ENCODE results near the gene ZNF254.
"Not testable (repeated sequence)": the region's sequence is repeated elsewhere in the genome, so short reads cannot be mapped to it uniquely, and the experiment has no call there.

Gene ZNF254

DNA sequence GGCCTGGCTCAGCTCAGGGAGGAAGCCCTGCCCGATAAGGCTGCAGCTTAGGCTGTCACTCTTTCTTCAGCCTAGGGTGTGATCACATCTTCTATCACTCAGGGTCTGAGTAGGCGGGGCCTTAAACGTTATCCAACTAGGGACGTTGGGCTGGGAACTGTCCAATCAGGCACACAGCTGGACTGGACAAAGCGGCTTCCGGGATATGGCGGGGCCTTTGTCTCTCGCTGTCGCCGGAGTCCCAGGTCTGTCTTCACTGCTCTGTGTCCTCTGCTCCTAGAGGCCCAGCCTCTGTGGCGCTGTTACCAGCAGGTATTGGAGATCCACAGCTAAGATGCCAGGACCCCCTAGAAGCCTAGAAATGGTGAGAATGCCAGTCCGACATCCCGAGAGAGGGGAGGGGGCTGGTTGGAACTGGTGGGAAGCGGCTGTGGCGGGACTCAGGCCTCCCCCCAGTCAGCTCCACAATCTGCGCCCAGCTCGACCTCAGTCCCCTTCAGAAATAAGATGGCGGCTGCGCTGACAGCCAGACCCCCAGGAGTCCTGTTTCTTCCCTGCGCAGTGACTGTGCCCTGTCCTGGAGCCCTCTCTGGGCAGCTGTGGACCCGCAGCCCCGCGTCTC lies at the start of gene ZNF254:
Gene ZNF254, plus strand, starts transcription at position 214 of the 622 bp plus-strand sequence. Its CDS starts 121 bp downstream, at position 335.
- TF ChIP-seq, protein P1, sequence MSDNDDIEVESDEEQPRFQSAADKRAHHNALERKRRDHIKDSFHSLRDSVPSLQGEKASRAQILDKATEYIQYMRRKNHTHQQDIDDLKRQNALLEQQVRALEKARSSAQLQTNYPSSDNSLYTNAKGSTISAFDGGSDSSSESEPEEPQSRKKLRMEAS (IDR thresholded peaks at IDR 0.05; ENCODE audit: low read depth, low read length) = no peak
- TF ChIP-seq MYC (IDR thresholded peaks at IDR 0.05; ENCODE audit: low read depth, low read length) = no peak; the same call in 1 of the 2 replicates
- TF ChIP-seq, protein P2, sequence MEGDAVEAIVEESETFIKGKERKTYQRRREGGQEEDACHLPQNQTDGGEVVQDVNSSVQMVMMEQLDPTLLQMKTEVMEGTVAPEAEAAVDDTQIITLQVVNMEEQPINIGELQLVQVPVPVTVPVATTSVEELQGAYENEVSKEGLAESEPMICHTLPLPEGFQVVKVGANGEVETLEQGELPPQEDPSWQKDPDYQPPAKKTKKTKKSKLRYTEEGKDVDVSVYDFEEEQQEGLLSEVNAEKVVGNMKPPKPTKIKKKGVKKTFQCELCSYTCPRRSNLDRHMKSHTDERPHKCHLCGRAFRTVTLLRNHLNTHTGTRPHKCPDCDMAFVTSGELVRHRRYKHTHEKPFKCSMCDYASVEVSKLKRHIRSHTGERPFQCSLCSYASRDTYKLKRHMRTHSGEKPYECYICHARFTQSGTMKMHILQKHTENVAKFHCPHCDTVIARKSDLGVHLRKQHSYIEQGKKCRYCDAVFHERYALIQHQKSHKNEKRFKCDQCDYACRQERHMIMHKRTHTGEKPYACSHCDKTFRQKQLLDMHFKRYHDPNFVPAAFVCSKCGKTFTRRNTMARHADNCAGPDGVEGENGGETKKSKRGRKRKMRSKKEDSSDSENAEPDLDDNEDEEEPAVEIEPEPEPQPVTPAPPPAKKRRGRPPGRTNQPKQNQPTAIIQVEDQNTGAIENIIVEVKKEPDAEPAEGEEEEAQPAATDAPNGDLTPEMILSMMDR (IDR thresholded peaks at IDR 0.05; ENCODE audit: low read depth, low read length) = peak; percentile 2
- TF ChIP-seq POLR2A (IDR thresholded peaks at IDR 0.05; ENCODE audit: extremely low read depth, insufficient read length) = peak; percentile 96
- H3K4me3 ChIP-seq (ENCODE audit: low read depth, low read length) = peak within 1 kb of the TSS; percentile 89
- DNase-seq (ENCODE audit: low read depth) = peak; percentile 98

DNA sequence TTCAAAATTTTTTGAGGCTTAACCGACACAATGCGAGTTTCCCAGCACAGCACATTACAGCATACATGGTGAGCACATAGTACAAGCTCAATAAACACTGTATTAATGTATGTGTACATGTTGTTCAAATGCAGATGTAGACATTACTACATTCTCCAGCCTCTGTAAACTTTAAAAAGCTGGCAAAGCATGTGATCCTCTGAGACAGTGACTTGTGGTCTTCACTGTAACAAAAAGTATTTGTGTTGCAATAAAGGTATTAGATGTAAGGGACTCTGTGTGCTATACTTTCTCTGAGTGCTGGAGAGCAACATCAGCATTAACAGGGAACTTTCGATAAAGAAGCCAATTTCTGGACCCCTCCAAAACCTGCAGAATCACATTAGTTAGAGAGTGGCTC lies 46.4 kb upstream of the ZNF254 start:
- no peak for TF ChIP-seq MYC (IDR thresholded peaks at IDR 0.05; ENCODE audit: low read depth, low read length)
- TF ChIP-seq, protein P1 (IDR thresholded peaks at IDR 0.05; ENCODE audit: low read depth, low read length) = no peak
- TF ChIP-seq, protein P2 (IDR thresholded peaks at IDR 0.05; ENCODE audit: low read depth, low read length) = no peak
- TF ChIP-seq POLR2A (IDR thresholded peaks at IDR 0.05; ENCODE audit: extremely low read depth, insufficient read length) = no peak
- H3K4me3 ChIP-seq (ENCODE audit: low read depth, low read length) = no peak overlapping the region
- no peak for DNase-seq (ENCODE audit: low read depth)

DNA sequence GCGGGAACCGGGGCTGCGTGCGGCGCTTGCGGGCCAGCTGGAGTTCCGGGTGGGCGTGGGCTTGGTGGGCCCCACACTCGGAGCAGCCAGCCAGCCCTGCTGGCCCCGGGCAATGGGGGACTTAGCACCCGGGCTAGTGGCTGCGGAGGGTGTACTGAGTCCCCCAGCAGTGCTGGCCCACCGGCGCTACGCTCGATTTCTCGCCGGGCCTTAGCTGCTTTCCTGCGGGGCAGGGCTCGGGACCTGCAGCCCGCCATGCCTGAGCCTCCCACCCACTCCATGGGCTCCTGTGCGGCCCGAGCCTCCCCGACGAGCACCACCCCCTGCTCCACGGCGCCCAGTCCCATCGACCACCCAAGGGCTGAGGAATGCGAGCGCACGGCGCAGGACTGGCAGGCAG lies 45.7 kb upstream of the ZNF254 start:
- DNase-seq (ENCODE audit: low read depth); H3K4me3 ChIP-seq (ENCODE audit: low read depth, low read length): not testable (repeated sequence)

GRCh38 chr19:24046550-24046949 lies 40.4 kb upstream of the ZNF254 start:
- no peak for DNase-seq (ENCODE audit: low read depth)
- TF ChIP-seq MYC (IDR thresholded peaks at IDR 0.05; ENCODE audit: low read depth, low read length) (no peak), POLR2A (IDR thresholded peaks at IDR 0.05; ENCODE audit: extremely low read depth, insufficient read length) (no peak)
- TF ChIP-seq, protein P1 (IDR thresholded peaks at IDR 0.05; ENCODE audit: low read depth, low read length) = no peak
- TF ChIP-seq, protein P2 (IDR thresholded peaks at IDR 0.05; ENCODE audit: low read depth, low read length) = no peak
- no peak overlapping the region for H3K4me3 ChIP-seq (ENCODE audit: low read depth, low read length)

GRCh38 chr19:24048261-24048660 lies 38.7 kb upstream of the ZNF254 start:
- H3K4me3 ChIP-seq (ENCODE audit: low read depth, low read length) = no peak overlapping the region
- TF ChIP-seq, protein P1 (IDR thresholded peaks at IDR 0.05; ENCODE audit: low read depth, low read length) = no peak
- TF ChIP-seq MYC (IDR thresholded peaks at IDR 0.05; ENCODE audit: low read depth, low read length) = no peak
- no peak for TF ChIP-seq POLR2A (IDR thresholded peaks at IDR 0.05; ENCODE audit: extremely low read depth, insufficient read length)
- TF ChIP-seq, protein P2 (IDR thresholded peaks at IDR 0.05; ENCODE audit: low read depth, low read length) = no peak
- no peak for DNase-seq (ENCODE audit: low read depth)

- H3K4me3 ChIP-seq (ENCODE audit: low read depth, low read length) = no peak overlapping the region
- no peak for DNase-seq (ENCODE audit: low read depth)
- no peak for TF ChIP-seq MYC (IDR thresholded peaks at IDR 0.05; ENCODE audit: low read depth, low read length)
- no peak for TF ChIP-seq POLR2A (IDR thresholded peaks at IDR 0.05; ENCODE audit: extremely low read depth, insufficient read length)
- TF ChIP-seq, protein P1 (IDR thresholded peaks at IDR 0.05; ENCODE audit: low read depth, low read length) = no peak
These were observed 37.5 kb upstream of the ZNF254 start for GRCh38 chr19:24049537-24049936.

Data from NB4 (cell line).